Naive thymus-derived CD8-positive, alpha-beta T cell (primary cell): ENCODE measurements around the gene GNB1L. TPM values are rescaled to one million over a fixed set of nuclear protein-coding genes. Genes with fewer than 3 reads are reported as not detected.

Experiments
- ATAC-seq, 2 donors: fragments of 150-1000 bp; cut with Tn5 transposase in 1 of 2; sonication (Bioruptor Pico), chemical (Tn5 transposase) in 1 of 2; 1 replicate in 1 of 2; 2 replicates in 1 of 2; pipeline ENCODE4 v1.10.0; 2021; ENCODE audit warnings: mild to moderate bottlenecking in 2 of 2, moderate library complexity in 2 of 2
- POLR2A ChIA-PET: fragments of 350-600 bp; sonication (Branson Sonifier 250); formaldehyde crosslinking; loops from one replicate; lab custom pipeline; 2021; ENCODE audit warnings: antibody characterized with exemption; lab: Charles Lee
- DNase-seq, 10 donors: peaks; one replicate each; pipeline versions ENCODE4 v3.0.0 to v3.0.0-alpha.2; 2020 to 2022
- H3K27ac Mint-ChIP-seq, 10 donors: one replicate each; pipeline ENCODE4 v1.8.0; 2020 to 2022; ENCODE audit warnings: mild to moderate bottlenecking in 10 of 10, mixed read lengths in 10 of 10, moderate library complexity in 4 of 10, inconsistent platforms in 1 of 10
- H3K27me3 Mint-ChIP-seq, 5 donors: one replicate each; pipeline ENCODE4 v1.8.0; 2021 to 2022; ENCODE audit warnings: mixed read lengths in 5 of 5
- H3K36me3 Mint-ChIP-seq, 3 donors: one replicate each; pipeline ENCODE4 v1.8.0; 2020 to 2022; ENCODE audit warnings: mixed read lengths in 3 of 3, mild to moderate bottlenecking in 2 of 3, inconsistent platforms in 1 of 3
- H3K4me1 Mint-ChIP-seq, 4 donors: one replicate each; pipeline ENCODE4 v1.8.0; 2021 to 2022; ENCODE audit warnings: mixed read lengths in 4 of 4
- H3K4me3 Mint-ChIP-seq, 10 donors: one replicate each; pipeline ENCODE4 v1.8.0; 2020 to 2022; ENCODE audit warnings: mild to moderate bottlenecking in 10 of 10, mixed read lengths in 10 of 10, moderate library complexity in 6 of 10, inconsistent platforms in 1 of 10
- H3K9me3 Mint-ChIP-seq, 9 donors: one replicate each; pipeline ENCODE4 v1.8.0; 2020 to 2022; ENCODE audit warnings: mixed read lengths in 9 of 9, mild to moderate bottlenecking in 3 of 9, inconsistent platforms in 1 of 9, moderate library complexity in 1 of 9
- polyA plus RNA-seq, 3 donors: library from polyadenylated mRNA; unstranded; fragments of 300-500 nt; fragmentation: Illumina TruSeq; gene quantifications; one replicate each; pipeline ENCODE4 v1.2.3, GENCODE V29; 2021
- total RNA-seq, 8 experiments: library from RNA in 2 of 8; stranded (reverse) in 2 of 8; gene quantifications; one replicate each; pipeline ENCODE4 v1.2.3 and lab custom pipeline; 2021 to 2026

Gene GNB1L
- total and polyA plus RNA-seq, 5 experiments from 2014 or later = 11.0 to 18.7 (median 12.5) TPM

DNA sequence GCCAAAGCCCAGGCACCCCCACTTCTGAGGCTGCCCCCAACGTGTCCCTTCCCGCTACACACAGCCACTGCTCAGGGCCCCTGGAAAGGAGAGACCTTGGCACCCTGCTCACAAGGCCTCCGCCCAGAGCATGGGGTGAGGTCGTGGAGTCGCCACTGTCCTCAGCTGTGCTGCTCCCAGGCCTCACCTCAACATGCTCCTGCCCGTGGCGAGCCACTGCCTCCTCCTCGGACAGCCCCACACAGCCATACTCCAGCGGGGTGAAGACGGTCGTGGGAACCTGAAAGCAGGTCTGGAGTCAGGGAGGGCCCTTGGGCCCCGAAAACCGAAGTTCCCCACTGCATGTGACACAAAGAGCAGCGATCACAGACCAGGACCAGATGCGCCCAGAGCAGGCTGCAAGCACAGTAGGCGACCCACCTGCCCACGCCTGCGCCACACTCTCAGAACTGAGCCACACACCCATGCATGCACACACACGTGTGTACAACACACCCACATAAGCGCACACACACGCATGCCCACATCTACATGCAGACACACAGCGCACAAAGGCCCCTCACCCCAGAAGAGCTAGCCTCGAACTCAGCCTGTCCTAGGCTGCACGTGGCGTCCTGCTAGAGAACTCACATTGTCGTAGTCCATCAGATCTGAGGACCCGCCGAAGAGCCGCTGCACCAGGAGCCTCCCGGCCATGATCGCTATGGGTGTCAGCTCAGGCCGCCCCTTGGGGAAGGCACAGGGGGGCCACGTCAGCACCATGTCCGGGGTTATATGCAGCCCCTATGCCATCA, 25.5 kb upstream of the GNB1L start:
- ATAC-seq (no peak), DNase-seq (peak in 1 of 10 donors; percentile 47)
- POLR2A ChIA-PET = interaction anchor here (0.7 to 1.6 kb wide), 3 partner anchors 9 to 25 kb away, joined by 4 to 5 read pairs (median 4); no protein-coding TSS in a partner anchor
- Mint-ChIP-seq H3K4me3 (no peak overlapping the region), H3K27me3 (no peaks in the 10 kb centered on the region), H3K27ac (no peak overlapping the region), H3K36me3 (no peaks in the 10 kb centered on the region), H3K9me3 (no peaks in the 10 kb centered on the region), H3K4me1 (peaks cover 0 to 27% (median 9%) of the 10 kb centered on the region in 4 donors)

DNA sequence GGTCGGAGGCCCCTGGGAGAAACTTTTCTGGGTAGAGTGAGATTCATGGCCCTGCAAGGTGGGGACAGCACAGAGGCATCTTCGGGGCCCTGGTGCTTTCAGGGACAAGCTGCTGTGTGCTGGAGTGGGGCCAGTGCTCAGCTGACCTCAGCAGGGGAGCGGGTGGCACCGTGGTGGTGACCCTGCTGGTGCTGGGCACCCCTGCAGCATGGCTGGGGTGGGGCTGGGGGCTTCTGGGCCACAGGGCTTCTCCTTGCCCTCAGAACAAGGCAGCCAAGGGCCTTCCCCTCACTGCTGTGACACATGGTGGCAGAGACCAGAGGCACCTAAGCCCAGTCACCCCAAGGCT, 24.9 kb upstream of the GNB1L start:
- H3K4me1 Mint-ChIP-seq = peaks cover under 1 to 25% (median 8%) of the 10 kb centered on the region in 4 donors
- H3K36me3 Mint-ChIP-seq = no peaks in the 10 kb centered on the region

DNA sequence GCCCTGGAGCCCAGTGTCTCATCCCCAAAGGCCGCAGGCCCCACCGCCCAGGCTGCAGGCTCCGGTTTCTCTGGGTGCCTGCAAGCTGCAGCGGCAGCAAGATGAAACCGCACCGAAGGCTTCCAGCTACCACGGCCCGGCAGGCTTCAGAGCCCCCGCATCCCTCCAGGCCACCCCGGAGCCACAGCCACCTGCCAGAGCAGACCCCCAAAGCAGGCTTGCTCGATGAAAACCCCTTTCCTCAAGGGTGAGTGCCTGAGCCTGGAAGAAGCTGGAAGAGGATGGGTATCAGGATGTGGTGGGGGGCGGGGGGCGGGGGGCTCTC, 24.5 kb upstream of the GNB1L start:
- POLR2A ChIA-PET = interaction anchor here (0.7 to 1.3 kb wide), 3 partner anchors 8 to 13 kb away, joined by 3 to 5 read pairs (median 4); no protein-coding TSS in a partner anchor
- DNase-seq = peak in 1 of 10 donors; percentile 30
- no peaks in the 10 kb centered on the region for H3K9me3 Mint-ChIP-seq

More for the DNA sequence above, 24.9 kb upstream of the GNB1L start:
- no peaks in the 10 kb centered on the region for H3K9me3 Mint-ChIP-seq
- ATAC-seq = no peak
- H3K27ac Mint-ChIP-seq = no peak overlapping the region
- no peaks in the 10 kb centered on the region for H3K27me3 Mint-ChIP-seq
- no peak for DNase-seq
- POLR2A ChIA-PET = interaction anchor here (0.7 to 1.6 kb wide), 3 partner anchors 9 to 24 kb away, joined by 4 to 5 read pairs (median 4); no protein-coding TSS in a partner anchor
- H3K4me3 Mint-ChIP-seq = no peak overlapping the region

DNA sequence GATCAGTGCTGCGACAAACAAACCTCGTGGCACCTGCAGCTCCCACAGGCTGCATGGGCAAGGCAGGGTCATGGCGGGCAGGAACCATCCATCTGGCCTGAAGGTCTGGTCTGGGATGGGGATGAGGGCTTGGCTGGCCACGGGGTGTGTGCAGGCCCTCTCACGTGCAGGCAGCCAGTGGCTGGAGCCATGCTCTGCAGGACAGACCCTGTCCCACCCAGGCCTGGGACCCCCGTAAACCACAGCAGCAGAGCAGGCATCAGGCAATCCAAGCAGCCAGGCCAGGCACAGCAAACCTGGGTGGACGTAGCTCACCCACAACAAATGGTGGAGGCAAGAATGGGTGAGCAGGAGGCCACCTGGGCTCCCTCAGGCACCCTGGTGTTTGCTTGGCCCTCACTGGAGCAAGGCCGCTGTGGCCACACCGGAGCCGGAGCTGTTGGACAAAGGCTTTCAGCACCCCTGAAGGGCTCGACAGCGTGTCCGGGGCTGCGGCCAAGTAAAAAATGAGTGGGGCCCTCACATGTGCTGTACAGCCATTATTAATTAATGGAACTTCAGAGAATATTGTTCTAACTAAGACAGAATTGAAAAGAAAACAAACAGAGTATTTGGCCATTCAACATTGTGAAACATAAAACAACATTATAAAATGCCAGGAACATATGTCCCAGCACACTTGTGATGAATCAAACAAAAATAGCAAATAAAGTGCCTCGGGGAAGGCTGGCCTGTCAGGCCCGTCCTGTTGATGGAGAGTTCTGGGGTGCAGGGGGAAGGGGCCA, 24.0 kb upstream of the GNB1L start:
- H3K4me3 Mint-ChIP-seq = no peak overlapping the region
- no peaks in the 10 kb centered on the region for H3K27me3 Mint-ChIP-seq
- peak in 1 of 10 donors; percentile 45 for DNase-seq
- peak overlapping the region in 3 of 10 donors; percentile 29 to 67 (median 47) for H3K27ac Mint-ChIP-seq
- peaks cover under 1 to 26% (median 6%) of the 10 kb centered on the region in 4 donors for H3K4me1 Mint-ChIP-seq
- POLR2A ChIA-PET = interaction anchor here (0.6 to 1.3 kb wide), 3 partner anchors 9 to 14 kb away, joined by 3 to 5 read pairs (median 5); no protein-coding TSS in a partner anchor
- no peak for ATAC-seq
- no peaks in the 10 kb centered on the region for H3K9me3 Mint-ChIP-seq
- no peaks in the 10 kb centered on the region for H3K36me3 Mint-ChIP-seq

More for the DNA sequence above, 24.5 kb upstream of the GNB1L start:
- no peak overlapping the region for H3K4me3 Mint-ChIP-seq
- H3K27me3 Mint-ChIP-seq = no peaks in the 10 kb centered on the region
- no peak for ATAC-seq
- H3K36me3 Mint-ChIP-seq = no peaks in the 10 kb centered on the region
- peak overlapping the region in 2 of 10 donors; percentile 29 to 43 for H3K27ac Mint-ChIP-seq
- peaks cover 2 to 26% (median 8%) of the 10 kb centered on the region in 4 donors for H3K4me1 Mint-ChIP-seq

DNA sequence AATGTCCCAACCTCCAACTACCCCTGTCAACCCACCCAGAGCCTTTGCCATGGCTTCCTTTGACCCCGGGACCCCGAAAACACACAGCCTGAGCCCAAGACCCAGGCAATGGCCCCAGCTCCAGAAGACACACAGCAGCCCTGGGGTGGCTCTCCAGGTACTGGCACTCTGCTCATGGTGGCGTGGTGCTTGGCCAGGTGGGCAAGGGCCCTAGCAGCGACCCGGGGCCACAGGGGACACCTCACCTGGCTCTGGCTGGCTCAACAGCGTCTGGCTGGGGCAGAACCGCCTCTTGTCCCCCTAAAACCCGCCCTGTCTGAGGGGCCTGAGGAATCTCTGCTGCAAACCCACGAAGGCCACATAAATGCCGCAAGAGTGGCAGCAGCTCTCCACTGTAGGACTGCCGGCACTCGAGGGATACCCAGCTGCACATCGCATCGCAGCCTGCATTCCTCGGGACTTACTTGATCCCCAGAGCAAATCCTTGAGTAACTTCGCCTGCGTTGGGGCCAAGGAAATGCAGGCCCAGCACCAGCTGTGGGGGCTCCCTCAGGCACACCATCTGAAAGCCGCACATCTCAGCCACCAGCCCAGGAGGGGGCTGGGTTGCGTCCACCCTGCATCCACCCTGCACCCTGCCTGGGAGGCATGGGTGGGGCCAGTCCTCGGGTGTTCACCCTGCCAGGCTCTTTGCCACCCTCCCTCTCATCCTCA, 23.1 kb upstream of the GNB1L start:
- ATAC-seq = no peak
- H3K27ac Mint-ChIP-seq = peak overlapping the region in 1 of 10 donors; percentile 53
- no peaks in the 10 kb centered on the region for H3K36me3 Mint-ChIP-seq
- POLR2A ChIA-PET = interaction anchor here (0.6 to 1.6 kb wide), 3 partner anchors 9 to 14 kb away, joined by 3 to 6 read pairs (median 5); no protein-coding TSS in a partner anchor
- no peaks in the 10 kb centered on the region for H3K9me3 Mint-ChIP-seq
- H3K4me1 Mint-ChIP-seq = peaks cover 0 to 26% (median 6%) of the 10 kb centered on the region in 4 donors
- H3K27me3 Mint-ChIP-seq = no peaks in the 10 kb centered on the region
- peak in 1 of 10 donors; percentile 57 for DNase-seq
- no peak overlapping the region for H3K4me3 Mint-ChIP-seq

DNA sequence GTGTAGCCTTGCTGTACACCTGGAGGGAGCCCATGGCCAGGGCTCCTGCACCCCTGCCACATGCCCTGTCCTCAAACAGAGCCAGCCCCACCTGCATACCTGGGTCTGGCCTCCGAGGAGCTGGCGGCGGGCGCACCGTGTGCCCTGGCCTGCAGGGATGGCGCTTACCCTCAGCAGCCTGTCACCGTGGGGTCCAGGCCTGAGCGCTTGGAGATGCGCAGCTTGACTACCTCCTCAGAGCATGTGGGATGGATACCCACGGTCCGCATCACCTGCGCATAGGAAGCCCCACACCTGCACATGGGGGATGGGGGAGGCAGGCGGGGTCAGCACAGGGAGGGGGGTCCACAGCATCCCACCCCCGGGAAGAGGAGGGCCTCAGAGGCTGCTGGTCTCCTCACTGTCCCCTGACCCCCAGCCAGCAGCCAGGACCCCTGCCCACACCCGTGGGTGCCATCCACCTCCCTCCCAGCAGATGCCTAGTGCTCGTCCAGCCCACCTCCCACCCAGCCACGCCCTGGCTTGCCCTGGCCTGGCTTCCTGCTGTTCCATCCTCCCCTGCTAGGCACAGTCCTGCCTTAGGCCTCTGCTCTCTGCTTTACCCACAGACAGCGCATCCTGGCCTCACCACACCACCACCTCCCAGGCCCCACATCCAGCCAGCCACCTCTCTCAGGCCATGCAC, 22.4 kb upstream of the GNB1L start:
- DNase-seq (peak in 1 of 10 donors; percentile 40), ATAC-seq (no peak)
- Mint-ChIP-seq H3K27ac (peak overlapping the region in 1 of 10 donors; percentile 53), H3K36me3 (no peaks in the 10 kb centered on the region), H3K27me3 (no peaks in the 10 kb centered on the region), H3K9me3 (no peaks in the 10 kb centered on the region), H3K4me1 (peaks cover 0 to 26% (median 6%) of the 10 kb centered on the region in 4 donors), H3K4me3 (no peak overlapping the region)
- POLR2A ChIA-PET = interaction anchor here (1.6 kb wide), 1 partner anchor 15 kb away, joined by 6 read pairs; no protein-coding TSS in a partner anchor

DNA sequence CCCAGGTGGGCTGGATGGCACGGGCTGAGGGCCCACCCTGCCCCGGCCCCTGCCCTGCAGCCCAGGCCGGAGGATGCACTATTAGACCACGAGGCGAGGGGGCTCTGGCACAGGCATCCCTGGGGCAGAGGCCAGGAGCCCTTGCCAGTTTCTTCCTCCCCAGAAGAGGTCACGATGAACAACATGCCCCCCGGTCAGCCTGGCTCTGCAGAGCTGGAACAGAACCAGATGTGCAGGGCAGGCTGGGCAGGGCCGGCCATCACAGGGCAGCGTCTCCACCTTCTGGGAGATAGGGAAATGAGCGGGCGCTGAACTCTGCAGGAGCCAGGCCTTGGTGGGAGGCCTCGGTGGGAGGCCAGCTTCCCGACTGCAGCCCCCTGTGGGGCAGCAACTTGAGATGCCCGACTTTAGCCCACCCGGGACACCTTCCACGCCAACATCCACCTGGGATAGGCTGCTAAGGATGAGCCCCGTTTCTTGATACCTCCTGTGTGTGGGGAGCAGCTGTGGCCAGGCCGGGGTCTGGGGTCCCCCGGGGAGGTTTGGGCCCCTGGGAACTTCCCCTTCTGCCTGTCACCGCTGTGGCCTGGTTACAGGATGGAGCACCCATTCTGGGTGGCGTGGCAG, 21.8 kb upstream of the GNB1L start:
- Mint-ChIP-seq H3K4me1 (peaks cover 0 to 24% (median 6%) of the 10 kb centered on the region in 4 donors), H3K36me3 (no peaks in the 10 kb centered on the region), H3K4me3 (no peak overlapping the region), H3K27ac (no peak overlapping the region), H3K27me3 (no peaks in the 10 kb centered on the region), H3K9me3 (no peaks in the 10 kb centered on the region)
- POLR2A ChIA-PET = interaction anchor here (1.6 to 2.4 kb wide), 3 partner anchors 8 to 16 kb away, joined by 6 to 16 read pairs (median 6); no protein-coding TSS in a partner anchor
- ATAC-seq (no peak), DNase-seq (peak in 1 of 10 donors; percentile 30)

DNA sequence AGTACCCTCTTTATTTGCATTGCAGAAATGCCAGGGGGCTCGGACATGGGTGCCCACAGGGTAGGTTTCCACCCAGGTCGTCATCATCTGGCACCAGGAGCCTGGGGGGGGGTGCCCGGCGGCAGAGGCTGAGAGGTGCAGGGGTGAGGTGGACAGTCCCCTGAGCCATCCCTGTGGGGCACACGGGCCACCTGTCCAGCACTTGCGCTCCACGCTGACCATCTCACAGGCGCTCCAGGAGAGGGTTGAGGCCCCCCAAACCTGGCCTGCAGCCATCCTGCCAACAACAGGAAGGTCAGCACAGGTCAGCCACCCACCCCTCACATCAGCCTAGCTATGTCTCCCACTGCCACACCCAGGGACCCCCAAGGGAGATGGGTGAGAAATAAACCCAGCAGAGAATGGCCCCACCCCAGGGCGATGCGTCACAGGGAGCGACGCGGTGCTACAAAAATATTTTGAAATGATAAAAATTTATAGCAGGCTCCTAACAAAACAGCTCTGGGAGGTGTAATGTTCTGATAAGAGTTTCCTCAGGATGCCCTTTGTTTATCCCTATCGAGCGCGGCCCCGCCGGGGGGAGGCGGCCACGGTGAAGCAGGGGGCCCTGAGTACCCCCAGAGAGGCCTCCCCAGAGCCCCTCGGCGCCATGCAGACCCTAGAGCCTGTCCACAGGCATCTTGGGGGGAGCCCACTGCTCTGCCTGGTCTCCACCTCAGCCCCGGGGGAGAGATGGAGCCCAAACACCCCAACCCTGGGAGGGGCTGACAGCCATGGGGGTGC, 21.0 kb upstream of the GNB1L start:
- peaks cover 0 to 21% (median 6%) of the 10 kb centered on the region in 4 donors for H3K4me1 Mint-ChIP-seq
- POLR2A ChIA-PET = interaction anchor here (1.6 to 2.4 kb wide), 5 partner anchors 9 to 16 kb away, joined by 6 to 24 read pairs (median 8); no protein-coding TSS in a partner anchor
- no peaks in the 10 kb centered on the region for H3K36me3 Mint-ChIP-seq
- no peak overlapping the region for H3K4me3 Mint-ChIP-seq
- H3K27ac Mint-ChIP-seq = peak overlapping the region in 1 of 10 donors; percentile 52
- no peak for ATAC-seq
- H3K27me3 Mint-ChIP-seq = no peaks in the 10 kb centered on the region
- DNase-seq = peak in 1 of 10 donors; percentile 34
- H3K9me3 Mint-ChIP-seq = no peaks in the 10 kb centered on the region

DNA sequence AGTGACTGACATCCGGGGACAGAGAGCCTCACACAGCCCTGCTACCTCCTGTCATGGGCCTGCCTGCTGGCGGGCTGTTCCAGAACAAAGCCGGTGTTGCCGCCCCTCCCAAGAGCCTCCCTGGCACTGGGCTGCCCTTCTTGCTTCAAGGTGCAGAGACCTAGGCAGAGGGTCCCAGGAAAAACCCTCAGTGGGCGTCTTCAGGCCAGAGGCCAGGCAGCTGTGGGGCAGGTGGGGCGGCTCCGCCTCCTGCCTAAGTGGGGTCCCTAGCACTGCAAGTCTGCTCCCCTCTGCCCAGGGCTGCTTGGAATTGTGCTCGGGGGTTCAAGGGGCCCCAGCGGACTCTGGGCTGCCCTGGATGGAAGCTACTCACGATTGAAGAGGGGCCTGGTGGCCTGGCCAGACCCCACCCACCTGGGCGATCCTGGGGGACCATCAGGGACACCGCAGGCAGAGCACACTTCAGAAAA, 20.4 kb upstream of the GNB1L start:
- Mint-ChIP-seq H3K36me3 (no peaks in the 10 kb centered on the region), H3K27ac (peak overlapping the region in 5 of 10 donors; percentile 35 to 87 (median 70)), H3K4me1 (peaks cover 0 to 19% (median 6%) of the 10 kb centered on the region in 4 donors), H3K4me3 (peak overlapping the region in 2 of 10 donors; percentile 45 to 68), H3K27me3 (no peaks in the 10 kb centered on the region), H3K9me3 (no peaks in the 10 kb centered on the region)
- POLR2A ChIA-PET = interaction anchor here (1.1 to 2.4 kb wide), 6 partner anchors 9 to 20 kb away, joined by 3 to 24 read pairs (median 8); partner anchors contain the start of genes GNB1L and RTL10
- ATAC-seq (no peak), DNase-seq (peak in 1 of 10 donors; percentile 27)

DNA sequence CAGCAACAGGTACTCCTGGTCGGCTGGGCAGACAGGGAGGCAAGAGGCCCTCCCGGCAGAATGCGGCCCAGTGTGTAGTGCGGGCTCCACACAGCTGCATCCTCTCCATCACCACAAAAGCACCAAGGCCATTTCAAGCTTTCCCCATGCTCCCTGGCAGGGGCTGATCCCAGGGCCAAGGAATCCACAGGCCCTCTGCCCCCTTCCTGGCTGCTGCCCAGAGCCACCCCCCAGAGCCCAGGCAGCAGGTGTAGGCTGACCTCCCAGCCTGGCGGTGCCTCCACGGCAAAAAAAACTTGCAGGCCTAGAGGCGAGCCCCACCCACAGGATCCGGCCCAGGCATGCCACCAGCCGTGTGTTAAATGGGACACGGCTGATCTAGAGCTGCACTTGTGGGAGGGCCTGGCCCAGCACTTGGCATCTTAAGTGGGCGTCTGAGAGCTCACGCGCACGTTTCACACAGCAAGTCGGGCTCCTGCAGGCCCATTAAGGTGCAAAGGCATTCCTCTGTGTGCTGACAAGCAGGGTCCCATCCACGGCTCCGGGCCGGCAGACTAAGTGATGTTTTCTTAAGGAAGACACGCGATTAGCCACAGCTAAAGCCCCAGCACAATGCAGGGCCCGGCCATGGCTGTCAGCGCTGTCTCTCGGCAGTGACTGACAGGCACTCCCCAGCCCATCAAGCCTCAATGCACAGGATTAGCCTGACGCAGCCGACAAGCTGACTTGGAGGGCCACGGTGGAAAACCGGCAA, 19.8 kb upstream of the GNB1L start:
- Mint-ChIP-seq H3K27ac (peak overlapping the region; percentile 35 to 87 (median 74)), H3K4me3 (peak overlapping the region in 8 of 10 donors; percentile 8 to 68 (median 52)), H3K36me3 (no peaks in the 10 kb centered on the region), H3K4me1 (peaks cover 0 to 19% (median 6%) of the 10 kb centered on the region in 4 donors), H3K9me3 (no peaks in the 10 kb centered on the region), H3K27me3 (no peaks in the 10 kb centered on the region)
- peak; percentile 89 to 92 for ATAC-seq
- POLR2A ChIA-PET = interaction anchor here (1.1 to 2.4 kb wide), 6 partner anchors 9 to 20 kb away, joined by 3 to 24 read pairs (median 8); partner anchors contain the start of genes GNB1L and RTL10
- peak in 6 of 10 donors; percentile 14 to 69 (median 41) for DNase-seq
